ENCODE measurements around the gene IQSEC3. TPM values are rescaled to one million over a fixed set of nuclear protein-coding genes. Genes with fewer than 3 reads are reported as not detected.

The IQSEC3 gene
- total RNA-seq, 2 experiments from 2014 or later = not detected

GRCh38 chr12:106118-106591, 39.6 kb downstream of the IQSEC3 start:
- intact Hi-C loops (cut with DNase I, micrococcal nuclease) = no loop called here
- H3K27me3 Mint-ChIP-seq = peaks cover 3% of the 10 kb centered on the region
- POLR2A ChIA-PET = no interaction called here
- no peak for ATAC-seq
- no peaks in the 10 kb centered on the region for H3K9me3 Mint-ChIP-seq (ENCODE audit: low read depth)
- H3K4me1 Mint-ChIP-seq = peaks cover 10% of the 10 kb centered on the region
- no peaks in the 10 kb centered on the region for H3K36me3 Mint-ChIP-seq (ENCODE audit: low read depth)
- H3K4me3 Mint-ChIP-seq = no peak overlapping the region
- CTCF ChIA-PET = interaction anchor here (0.5 kb wide), 1 partner anchor 83 kb away, joined by 3 read pairs; no protein-coding TSS in a partner anchor
- no peak overlapping the region for H3K27ac Mint-ChIP-seq
- DNase-seq = no peak

- Mint-ChIP-seq H3K27ac (no peak overlapping the region), H3K4me1 (peaks cover 10% of the 10 kb centered on the region), H3K4me3 (no peak overlapping the region), H3K9me3 (ENCODE audit: low read depth) (no peaks in the 10 kb centered on the region), H3K36me3 (ENCODE audit: low read depth) (no peaks in the 10 kb centered on the region), H3K27me3 (peaks cover 3% of the 10 kb centered on the region)
- no peak for DNase-seq
- intact Hi-C loops (cut with DNase I, micrococcal nuclease) = no loop called here
- ChIA-PET CTCF (no interaction called here), POLR2A (no interaction called here)
- no peak for ATAC-seq
Observed at GRCh38 chr12:108594-108993, 42.0 kb downstream of the IQSEC3 start.

- H3K27ac Mint-ChIP-seq = no peak overlapping the region
- H3K36me3 Mint-ChIP-seq (ENCODE audit: low read depth) = no peaks in the 10 kb centered on the region
- intact Hi-C loops (cut with DNase I, micrococcal nuclease) = no loop called here
- POLR2A ChIA-PET = no interaction called here
- ATAC-seq (no peak), DNase-seq (no peak)
- CTCF ChIA-PET = interaction anchor here (0.7 kb wide), 1 partner anchor 14 kb away, joined by 3 read pairs; no protein-coding TSS in a partner anchor
- H3K4me1 Mint-ChIP-seq = peaks cover 6% of the 10 kb centered on the region
- peaks cover 6% of the 10 kb centered on the region for H3K27me3 Mint-ChIP-seq
- H3K9me3 Mint-ChIP-seq (ENCODE audit: low read depth) = no peaks in the 10 kb centered on the region
- H3K4me3 Mint-ChIP-seq = no peak overlapping the region
Observed at GRCh38 chr12:109446-109845, 42.9 kb downstream of the IQSEC3 start.

- POLR2A ChIA-PET = no interaction called here
- Mint-ChIP-seq H3K4me1 (peaks cover 6% of the 10 kb centered on the region), H3K36me3 (ENCODE audit: low read depth) (no peaks in the 10 kb centered on the region), H3K4me3 (no peak overlapping the region), H3K27me3 (peaks cover 6% of the 10 kb centered on the region), H3K9me3 (ENCODE audit: low read depth) (no peaks in the 10 kb centered on the region), H3K27ac (no peak overlapping the region)
- DNase-seq (no peak), ATAC-seq (no peak)
- CTCF ChIA-PET = interaction anchor here (0.7 kb wide), 1 partner anchor 13 kb away, joined by 3 read pairs; no protein-coding TSS in a partner anchor
- intact Hi-C loops (cut with DNase I, micrococcal nuclease) = no loop called here
Observed at GRCh38 chr12:109872-110271, 43.3 kb downstream of the IQSEC3 start.

- H3K27ac Mint-ChIP-seq = no peak overlapping the region
- ChIA-PET CTCF (no interaction called here), POLR2A (no interaction called here)
- H3K4me3 Mint-ChIP-seq = no peak overlapping the region
- H3K27me3 Mint-ChIP-seq = peaks cover 11% of the 10 kb centered on the region
- DNase-seq = no peak
- ATAC-seq = no peak
- H3K4me1 Mint-ChIP-seq = peaks cover 6% of the 10 kb centered on the region
- H3K9me3 Mint-ChIP-seq (ENCODE audit: low read depth) = no peaks in the 10 kb centered on the region
- no peaks in the 10 kb centered on the region for H3K36me3 Mint-ChIP-seq (ENCODE audit: low read depth)
- intact Hi-C loops (cut with DNase I, micrococcal nuclease) = no loop called here
Observed at GRCh38 chr12:111699-112493, 45.3 kb downstream of the IQSEC3 start.

DNA sequence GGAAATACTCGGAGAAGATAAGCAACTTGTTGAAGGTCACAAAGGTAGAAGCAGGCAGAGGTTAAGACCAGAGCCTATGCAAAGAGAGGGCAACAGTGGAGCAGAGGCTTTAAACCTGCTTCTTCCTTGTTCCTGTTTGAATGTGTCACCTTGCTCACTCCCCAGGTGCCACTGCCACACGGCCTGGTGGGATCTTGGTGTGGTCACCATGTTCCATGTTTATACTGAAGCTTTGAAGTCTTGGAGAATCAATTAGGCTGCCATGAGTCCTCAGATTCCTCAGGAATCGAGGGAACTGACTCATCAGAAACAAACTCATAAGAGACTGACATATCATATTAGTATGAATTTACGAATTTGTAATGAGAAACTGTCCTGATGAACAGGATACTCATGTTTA, 46.8 kb downstream of the IQSEC3 start:
- intact Hi-C loops (cut with DNase I, micrococcal nuclease) = no loop called here
- Mint-ChIP-seq H3K4me1 (peaks cover 6% of the 10 kb centered on the region), H3K36me3 (ENCODE audit: low read depth) (no peaks in the 10 kb centered on the region), H3K4me3 (no peak overlapping the region), H3K9me3 (ENCODE audit: low read depth) (no peaks in the 10 kb centered on the region), H3K27ac (no peak overlapping the region), H3K27me3 (peaks cover 14% of the 10 kb centered on the region)
- ATAC-seq = no peak
- ChIA-PET POLR2A (no interaction called here), CTCF (no interaction called here)
- DNase-seq = no peak

DNA sequence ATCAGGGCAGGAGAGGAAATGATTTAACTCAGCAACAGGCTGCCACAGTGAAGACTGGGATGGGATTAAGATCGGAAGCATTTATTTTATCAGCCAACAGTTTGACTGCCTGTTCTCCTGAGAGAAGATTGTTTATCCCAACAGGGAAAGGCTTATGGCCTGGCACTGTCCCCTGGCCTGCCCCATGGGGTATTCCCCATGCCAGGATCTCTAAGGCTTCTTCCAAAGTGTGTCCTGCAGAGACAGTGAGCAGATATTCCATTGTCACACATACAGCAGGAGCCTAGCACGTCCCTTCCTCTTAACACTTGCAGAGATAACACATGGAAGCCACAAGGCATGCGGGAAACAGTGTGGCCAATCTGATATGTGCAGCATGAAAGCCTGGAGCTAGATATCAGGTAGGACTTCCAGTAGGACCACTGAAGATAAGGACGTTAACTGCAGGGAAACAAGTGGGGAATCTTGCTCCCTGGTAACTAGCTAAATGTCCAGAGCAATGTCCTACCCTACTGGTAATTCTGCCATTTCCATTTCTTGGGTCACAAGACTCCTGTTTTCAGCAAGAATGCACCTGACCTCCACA, 48.2 kb downstream of the IQSEC3 start:
- H3K36me3 Mint-ChIP-seq (ENCODE audit: low read depth) = no peaks in the 10 kb centered on the region
- CTCF ChIA-PET = interaction anchor here (0.6 to 0.7 kb wide), 2 partner anchors 26 to 110 kb away, joined by 3 read pairs; no protein-coding TSS in a partner anchor

DNA sequence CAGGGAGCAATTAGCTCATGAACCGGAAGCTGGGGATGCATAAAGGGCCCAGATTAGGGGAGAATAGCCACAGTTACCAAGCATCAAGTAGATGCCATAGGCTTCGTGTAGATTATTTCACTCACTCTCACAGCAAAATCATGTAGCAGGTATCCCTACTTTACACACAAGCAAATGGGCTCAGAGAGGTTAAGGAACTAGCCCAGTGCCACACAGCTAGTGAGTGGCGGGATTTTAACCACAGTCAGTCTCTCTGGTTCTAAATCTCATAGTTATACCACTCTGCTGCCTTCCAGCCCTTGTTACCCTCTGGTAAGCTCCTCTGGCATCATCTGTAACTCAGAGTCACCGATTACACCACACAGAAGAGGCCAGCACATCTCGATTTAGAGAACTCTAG, 49.0 kb downstream of the IQSEC3 start:
- ChIA-PET CTCF (interaction anchor here (0.7 kb wide), 1 partner anchor 109 kb away, joined by 3 read pairs; no protein-coding TSS in a partner anchor), POLR2A (no interaction called here)
- no peak for DNase-seq
- Mint-ChIP-seq H3K36me3 (ENCODE audit: low read depth) (no peaks in the 10 kb centered on the region), H3K9me3 (ENCODE audit: low read depth) (no peaks in the 10 kb centered on the region), H3K4me3 (no peak overlapping the region), H3K27me3 (peaks cover 18% of the 10 kb centered on the region), H3K4me1 (no peaks in the 10 kb centered on the region), H3K27ac (no peak overlapping the region)
- ATAC-seq = no peak
- intact Hi-C loops (cut with DNase I, micrococcal nuclease) = no loop called here

More for the DNA sequence above, 48.2 kb downstream of the IQSEC3 start:
- no peak overlapping the region for H3K4me3 Mint-ChIP-seq
- intact Hi-C loops (cut with DNase I, micrococcal nuclease) = no loop called here
- DNase-seq (no peak), ATAC-seq (no peak)
- H3K9me3 Mint-ChIP-seq (ENCODE audit: low read depth) = no peaks in the 10 kb centered on the region
- H3K4me1 Mint-ChIP-seq = peaks cover 4% of the 10 kb centered on the region
- H3K27ac Mint-ChIP-seq = no peak overlapping the region
- H3K27me3 Mint-ChIP-seq = peaks cover 14% of the 10 kb centered on the region
- POLR2A ChIA-PET = no interaction called here

DNA sequence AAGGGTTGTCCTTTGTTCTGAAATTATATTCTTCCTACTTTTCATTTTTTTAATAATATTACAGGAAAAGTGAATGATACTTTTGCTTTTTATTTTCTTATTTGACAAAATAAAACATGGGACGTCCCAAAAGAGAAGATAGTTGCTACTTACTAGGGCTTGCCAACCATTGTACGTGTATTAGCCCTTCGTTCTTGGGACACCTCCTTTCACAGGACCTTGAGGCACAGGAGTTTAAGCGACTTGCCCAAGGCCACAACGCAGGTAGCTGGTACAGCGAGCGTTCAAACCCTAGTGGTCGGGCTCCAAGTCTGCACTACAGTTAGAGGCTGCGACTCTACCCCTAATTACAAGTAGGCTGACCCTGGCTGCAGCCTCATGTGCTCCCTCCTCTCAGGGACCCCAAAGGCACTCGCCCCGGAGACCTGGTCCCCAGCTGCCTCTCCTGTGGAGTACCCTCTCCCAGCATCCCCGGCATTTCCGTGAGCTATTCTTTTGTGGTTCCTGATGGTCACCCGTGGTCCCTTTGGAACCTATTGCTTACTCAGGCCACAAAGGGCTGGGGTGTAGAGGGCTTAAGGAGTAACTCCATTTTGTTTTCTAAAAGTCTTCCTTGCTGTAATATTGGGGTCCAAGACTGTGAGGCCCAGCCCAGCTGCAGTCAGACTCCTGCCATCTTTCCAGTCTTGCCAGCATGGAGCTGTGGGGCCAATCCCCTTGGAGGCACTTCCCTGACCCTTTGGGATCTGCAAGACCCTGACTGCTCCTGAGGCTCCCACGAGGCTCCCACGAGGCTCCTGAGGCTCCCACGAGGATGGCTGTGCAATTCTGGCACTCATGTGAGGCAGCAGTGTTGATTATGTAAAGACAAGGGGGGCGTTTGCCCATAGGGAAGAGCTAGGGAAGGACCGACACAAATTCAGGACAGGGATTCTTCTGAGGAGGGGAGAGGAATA, 49.7 kb downstream of the IQSEC3 start:
- Mint-ChIP-seq H3K27ac (no peak overlapping the region), H3K4me3 (no peak overlapping the region), H3K9me3 (ENCODE audit: low read depth) (no peaks in the 10 kb centered on the region), H3K4me1 (no peaks in the 10 kb centered on the region), H3K27me3 (peaks cover 18% of the 10 kb centered on the region), H3K36me3 (ENCODE audit: low read depth) (no peaks in the 10 kb centered on the region)
- ChIA-PET CTCF (no interaction called here), POLR2A (no interaction called here)
- ATAC-seq = no peak
- DNase-seq = no peak
- intact Hi-C loops (cut with DNase I, micrococcal nuclease) = no loop called here

GRCh38 chr12:117311-117710, 50.7 kb downstream of the IQSEC3 start:
- Mint-ChIP-seq H3K36me3 (ENCODE audit: low read depth) (no peaks in the 10 kb centered on the region), H3K9me3 (ENCODE audit: low read depth) (no peaks in the 10 kb centered on the region), H3K4me1 (no peaks in the 10 kb centered on the region), H3K4me3 (no peak overlapping the region), H3K27me3 (peaks cover 18% of the 10 kb centered on the region), H3K27ac (no peak overlapping the region)
- ChIA-PET POLR2A (no interaction called here), CTCF (no interaction called here)
- ATAC-seq = no peak
- intact Hi-C loops (cut with DNase I, micrococcal nuclease) = no loop called here
- no peak for DNase-seq

- no peak for ATAC-seq
- intact Hi-C loops (cut with DNase I, micrococcal nuclease) = no loop called here
- no peaks in the 10 kb centered on the region for H3K9me3 Mint-ChIP-seq (ENCODE audit: low read depth)
Observed at GRCh38 chr12:117816-118345, 51.3 kb downstream of the IQSEC3 start.

More at GRCh38 chr12:117816-118345, 51.3 kb downstream of the IQSEC3 start:
- Mint-ChIP-seq H3K27me3 (peaks cover 18% of the 10 kb centered on the region), H3K27ac (no peak overlapping the region), H3K36me3 (ENCODE audit: low read depth) (no peaks in the 10 kb centered on the region), H3K4me3 (no peak overlapping the region), H3K4me1 (no peaks in the 10 kb centered on the region)
- POLR2A ChIA-PET = no interaction called here
- CTCF ChIA-PET = no interaction called here
- no peak for DNase-seq
